ENCODE results near the gene DPEP1. TPM values are rescaled to one million over a fixed set of nuclear protein-coding genes. Genes with fewer than 3 reads are reported as not detected.

Gene DPEP1
- polyA plus RNA-seq, 1 donor (not counting 4 experiments of a cell fraction or from before 2014, with no cell fraction given) = 0.13 TPM

GRCh38 chr16:89646270-89646669 lies 32.8 kb downstream of the DPEP1 start:
- no peak overlapping the region for H2AFZ ChIP-seq (ENCODE audit: control insufficient read depth, low read length)
- no peak overlapping the region for H3K4me3 ChIP-seq (ENCODE audit: control insufficient read depth in 2 of 3, extremely low read depth in 1 of 3, insufficient read depth in 2 of 3, low read depth in 1 of 3, low read length in 3 of 3)
- no peak overlapping the region for H3K27ac ChIP-seq (ENCODE audit: control insufficient read depth, insufficient read depth, low read length)
- no peaks in the 10 kb centered on the region for H3K27me3 ChIP-seq (ENCODE audit: control insufficient read depth, extremely low read depth, insufficient read depth, low read length)
- peaks cover 5% of the 10 kb centered on the region for H3K79me2 ChIP-seq (ENCODE audit: control insufficient read depth, insufficient read depth, low read length)
- TF ChIP-seq EZH2 (IDR thresholded peaks at IDR 0.05; ENCODE audit: low read length) (no peak), CTCF (optimal IDR thresholded peaks at IDR 0.05 in 1 of 3, IDR thresholded peaks at IDR 0.05 in 1 of 3, conservative IDR thresholded peaks at IDR 0.05 in 1 of 3; ENCODE audit: extremely low read depth in 1 of 3, insufficient read depth in 2 of 3, low read length in 3 of 3) (no peak)
- H3K9me1 ChIP-seq (ENCODE audit: control insufficient read depth, extremely low read depth, insufficient read depth, low read length) = peaks cover 3% of the 10 kb centered on the region
- DNase-seq (ENCODE audit: low read depth, low spot score) (no peak), FAIRE-seq (no peak)
- no peaks in the 10 kb centered on the region for H4K20me1 ChIP-seq (ENCODE audit: control insufficient read depth, extremely low read depth, insufficient read depth, low read length)
- H3K4me1 ChIP-seq (ENCODE audit: control insufficient read depth, extremely low read depth, insufficient read depth, low read length) = peaks cover 9% of the 10 kb centered on the region
- no peak overlapping the region for H3K9ac ChIP-seq (ENCODE audit: control insufficient read depth, extremely low read depth, insufficient read depth, low read length)
- peaks cover 18 to 25% of the 10 kb centered on the region in 2 experiments for H3K36me3 ChIP-seq (ENCODE audit: control insufficient read depth in 2 of 2, extremely low read depth in 1 of 2, insufficient read depth in 2 of 2, low read length in 2 of 2)
- dilution Hi-C loops (cut with MboI; ENCODE audit: extremely low pct_ligation_motif_present, low sequenced_read_pairs) = no loop called here
- H3K4me2 ChIP-seq (ENCODE audit: control insufficient read depth, extremely low read depth, insufficient read depth, low read depth, low read length) = no peak overlapping the region
- H3K9me3 ChIP-seq (ENCODE audit: control insufficient read depth, low read depth, low read length) = no peaks in the 10 kb centered on the region

GRCh38 chr16:89646906-89647305 lies 33.5 kb downstream of the DPEP1 start:
- Histone ChIP-seq H3K4me2 (ENCODE audit: control insufficient read depth, extremely low read depth, insufficient read depth, low read depth, low read length) (no peak overlapping the region), H3K36me3 (ENCODE audit: control insufficient read depth in 2 of 2, extremely low read depth in 1 of 2, insufficient read depth in 2 of 2, low read length in 2 of 2) (peaks cover 18 to 26% of the 10 kb centered on the region in 2 experiments), H3K27ac (ENCODE audit: control insufficient read depth, insufficient read depth, low read length) (no peak overlapping the region), H3K4me3 (ENCODE audit: control insufficient read depth in 2 of 3, extremely low read depth in 1 of 3, insufficient read depth in 2 of 3, low read depth in 1 of 3, low read length in 3 of 3) (no peak overlapping the region), H3K9me1 (ENCODE audit: control insufficient read depth, extremely low read depth, insufficient read depth, low read length) (peaks cover 3% of the 10 kb centered on the region), H4K20me1 (ENCODE audit: control insufficient read depth, extremely low read depth, insufficient read depth, low read length) (no peaks in the 10 kb centered on the region), H3K27me3 (ENCODE audit: control insufficient read depth, extremely low read depth, insufficient read depth, low read length) (no peaks in the 10 kb centered on the region), H3K9me3 (ENCODE audit: control insufficient read depth, low read depth, low read length) (no peaks in the 10 kb centered on the region), H2AFZ (ENCODE audit: control insufficient read depth, low read length) (no peak overlapping the region), H3K79me2 (ENCODE audit: control insufficient read depth, insufficient read depth, low read length) (peaks cover 9% of the 10 kb centered on the region), H3K4me1 (ENCODE audit: control insufficient read depth, extremely low read depth, insufficient read depth, low read length) (peaks cover 9% of the 10 kb centered on the region), H3K9ac (ENCODE audit: control insufficient read depth, extremely low read depth, insufficient read depth, low read length) (no peak overlapping the region)
- DNase-seq (ENCODE audit: low read depth, low spot score) (peak; percentile 77), FAIRE-seq (no peak)
- TF ChIP-seq EZH2 (IDR thresholded peaks at IDR 0.05; ENCODE audit: low read length) = no peak
- no peak for TF ChIP-seq CTCF (optimal IDR thresholded peaks at IDR 0.05 in 1 of 3, IDR thresholded peaks at IDR 0.05 in 1 of 3, conservative IDR thresholded peaks at IDR 0.05 in 1 of 3; ENCODE audit: extremely low read depth in 1 of 3, insufficient read depth in 2 of 3, low read length in 3 of 3)
- dilution Hi-C loops (cut with MboI; ENCODE audit: extremely low pct_ligation_motif_present, low sequenced_read_pairs) = no loop called here

Data from keratinocyte (primary cell).